H1 (cell line): Measurements from ENCODE around the gene KCNC1. TPM values are rescaled to one million over a fixed set of nuclear protein-coding genes. Genes with fewer than 3 reads are reported as not detected.

Source experiments
- CEBPB ChIP-seq: IDR thresholded peaks from 2 replicates; pipeline ENCODE4 v1.6.1; 2012; ENCODE audit warnings: low read depth, low read length
- GABPA ChIP-seq: IDR thresholded peaks from 2 replicates; pipeline ENCODE4 v1.6.1; 2011; ENCODE audit warnings: mild to moderate bottlenecking, low read length, moderate library complexity, borderline replicate concordance; ENCODE audit not compliant: insufficient read depth
- GTF2F1 ChIP-seq: IDR thresholded peaks from 2 replicates; pipeline ENCODE4 v1.6.1; 2012; ENCODE audit warnings: low read depth, low read length, improper control_type of control experiment, borderline replicate concordance
- HDAC2 ChIP-seq, 2 experiments: fragments of 300-600 bp in 1 of 2; sonication (generic) in 1 of 2; IDR thresholded peaks; 2 replicates each; pipeline ENCODE4 v1.6.1; 2011 to 2012; ENCODE audit warnings: low read depth in 2 of 2, low read length in 2 of 2, mild to moderate bottlenecking in 2 of 2, moderate library complexity in 2 of 2, borderline replicate concordance in 1 of 2, inconsistent platforms in 1 of 2
- NANOG ChIP-seq: IDR thresholded peaks from 2 replicates; pipeline ENCODE4 v1.6.1; 2011; ENCODE audit warnings: low read length, low read depth, mild to moderate bottlenecking, inconsistent platforms; ENCODE audit not compliant: insufficient read depth, poor library complexity, severe bottlenecking
- PHF8 ChIP-seq: fragments of 200-600 bp; sonication (generic); conservative IDR thresholded peaks from 2 replicates; pipeline ENCODE4 v1.7.1; 2012; ENCODE audit warnings: low read depth, mild to moderate bottlenecking, inconsistent platforms, low read length, moderate library complexity
- RAD21 ChIP-seq, 2 experiments: IDR thresholded peaks in 1 of 2; conservative IDR thresholded peaks in 1 of 2; 2 replicates each; pipeline ENCODE4 v1.6.1; 2011; ENCODE audit warnings: low read depth in 2 of 2, low read length in 2 of 2, improper control_type of control experiment in 1 of 2, inconsistent platforms in 1 of 2, mild to moderate bottlenecking in 1 of 2, moderate library complexity in 1 of 2
- RFX5 ChIP-seq: IDR thresholded peaks from 2 replicates; pipeline ENCODE4 v1.6.1; 2011; ENCODE audit warnings: low read depth, low read length, improper control_type of control experiment, borderline replicate concordance
- SP4 ChIP-seq: IDR thresholded peaks from 2 replicates; pipeline ENCODE4 v1.6.1; 2012; ENCODE audit warnings: low read length, inconsistent platforms
- TBP ChIP-seq: IDR thresholded peaks from 2 replicates; pipeline ENCODE4 v1.6.1; 2011; ENCODE audit warnings: low read depth, low read length, improper control_type of control experiment
- polyA plus RNA-seq, 7 experiments: library from polyadenylated mRNA; depleted of rRNA in 3 of 7; stranded (reverse) in 5 of 7; unstranded in 2 of 7; fragments of >200 nt in 5 of 7; fragments of 200-250 nt in 2 of 7; gene quantifications; 1 replicate in 5 of 7; 2 replicates in 1 of 7; 4 replicates in 1 of 7; pipeline versions ENCODE4 v1.2.1 to v1.2.3, GENCODE V29; 2011 to 2013; ENCODE audit warnings: missing spikeins in 2 of 7, mixed read lengths in 2 of 7
- total RNA-seq: library from RNA; stranded (reverse); fragmentation: NEBNext Ultra II Directional; extraction: Animal tissue kit (Norgen Biotek cat#: 25700); gene quantifications from 2 replicates; pipeline ENCODE4 v1.2.1, GENCODE V29; 2021
- TF ChIP-seq, protein P1 (sequence below): fragments of 300-600 bp; sonication (generic); IDR thresholded peaks from 2 replicates; pipeline ENCODE4 v1.7.1; 2012; ENCODE audit warnings: low read length, moderate library complexity, mild to moderate bottlenecking, inconsistent platforms; ENCODE audit not compliant: insufficient replicate concordance

KCNC1 gene
- total and polyA plus RNA-seq, 2 of the 8 experiments (the other 6 are each of a cell fraction or from before 2014, with no cell fraction given) = 0.11 to 0.26 TPM

- TF ChIP-seq, protein P1, sequence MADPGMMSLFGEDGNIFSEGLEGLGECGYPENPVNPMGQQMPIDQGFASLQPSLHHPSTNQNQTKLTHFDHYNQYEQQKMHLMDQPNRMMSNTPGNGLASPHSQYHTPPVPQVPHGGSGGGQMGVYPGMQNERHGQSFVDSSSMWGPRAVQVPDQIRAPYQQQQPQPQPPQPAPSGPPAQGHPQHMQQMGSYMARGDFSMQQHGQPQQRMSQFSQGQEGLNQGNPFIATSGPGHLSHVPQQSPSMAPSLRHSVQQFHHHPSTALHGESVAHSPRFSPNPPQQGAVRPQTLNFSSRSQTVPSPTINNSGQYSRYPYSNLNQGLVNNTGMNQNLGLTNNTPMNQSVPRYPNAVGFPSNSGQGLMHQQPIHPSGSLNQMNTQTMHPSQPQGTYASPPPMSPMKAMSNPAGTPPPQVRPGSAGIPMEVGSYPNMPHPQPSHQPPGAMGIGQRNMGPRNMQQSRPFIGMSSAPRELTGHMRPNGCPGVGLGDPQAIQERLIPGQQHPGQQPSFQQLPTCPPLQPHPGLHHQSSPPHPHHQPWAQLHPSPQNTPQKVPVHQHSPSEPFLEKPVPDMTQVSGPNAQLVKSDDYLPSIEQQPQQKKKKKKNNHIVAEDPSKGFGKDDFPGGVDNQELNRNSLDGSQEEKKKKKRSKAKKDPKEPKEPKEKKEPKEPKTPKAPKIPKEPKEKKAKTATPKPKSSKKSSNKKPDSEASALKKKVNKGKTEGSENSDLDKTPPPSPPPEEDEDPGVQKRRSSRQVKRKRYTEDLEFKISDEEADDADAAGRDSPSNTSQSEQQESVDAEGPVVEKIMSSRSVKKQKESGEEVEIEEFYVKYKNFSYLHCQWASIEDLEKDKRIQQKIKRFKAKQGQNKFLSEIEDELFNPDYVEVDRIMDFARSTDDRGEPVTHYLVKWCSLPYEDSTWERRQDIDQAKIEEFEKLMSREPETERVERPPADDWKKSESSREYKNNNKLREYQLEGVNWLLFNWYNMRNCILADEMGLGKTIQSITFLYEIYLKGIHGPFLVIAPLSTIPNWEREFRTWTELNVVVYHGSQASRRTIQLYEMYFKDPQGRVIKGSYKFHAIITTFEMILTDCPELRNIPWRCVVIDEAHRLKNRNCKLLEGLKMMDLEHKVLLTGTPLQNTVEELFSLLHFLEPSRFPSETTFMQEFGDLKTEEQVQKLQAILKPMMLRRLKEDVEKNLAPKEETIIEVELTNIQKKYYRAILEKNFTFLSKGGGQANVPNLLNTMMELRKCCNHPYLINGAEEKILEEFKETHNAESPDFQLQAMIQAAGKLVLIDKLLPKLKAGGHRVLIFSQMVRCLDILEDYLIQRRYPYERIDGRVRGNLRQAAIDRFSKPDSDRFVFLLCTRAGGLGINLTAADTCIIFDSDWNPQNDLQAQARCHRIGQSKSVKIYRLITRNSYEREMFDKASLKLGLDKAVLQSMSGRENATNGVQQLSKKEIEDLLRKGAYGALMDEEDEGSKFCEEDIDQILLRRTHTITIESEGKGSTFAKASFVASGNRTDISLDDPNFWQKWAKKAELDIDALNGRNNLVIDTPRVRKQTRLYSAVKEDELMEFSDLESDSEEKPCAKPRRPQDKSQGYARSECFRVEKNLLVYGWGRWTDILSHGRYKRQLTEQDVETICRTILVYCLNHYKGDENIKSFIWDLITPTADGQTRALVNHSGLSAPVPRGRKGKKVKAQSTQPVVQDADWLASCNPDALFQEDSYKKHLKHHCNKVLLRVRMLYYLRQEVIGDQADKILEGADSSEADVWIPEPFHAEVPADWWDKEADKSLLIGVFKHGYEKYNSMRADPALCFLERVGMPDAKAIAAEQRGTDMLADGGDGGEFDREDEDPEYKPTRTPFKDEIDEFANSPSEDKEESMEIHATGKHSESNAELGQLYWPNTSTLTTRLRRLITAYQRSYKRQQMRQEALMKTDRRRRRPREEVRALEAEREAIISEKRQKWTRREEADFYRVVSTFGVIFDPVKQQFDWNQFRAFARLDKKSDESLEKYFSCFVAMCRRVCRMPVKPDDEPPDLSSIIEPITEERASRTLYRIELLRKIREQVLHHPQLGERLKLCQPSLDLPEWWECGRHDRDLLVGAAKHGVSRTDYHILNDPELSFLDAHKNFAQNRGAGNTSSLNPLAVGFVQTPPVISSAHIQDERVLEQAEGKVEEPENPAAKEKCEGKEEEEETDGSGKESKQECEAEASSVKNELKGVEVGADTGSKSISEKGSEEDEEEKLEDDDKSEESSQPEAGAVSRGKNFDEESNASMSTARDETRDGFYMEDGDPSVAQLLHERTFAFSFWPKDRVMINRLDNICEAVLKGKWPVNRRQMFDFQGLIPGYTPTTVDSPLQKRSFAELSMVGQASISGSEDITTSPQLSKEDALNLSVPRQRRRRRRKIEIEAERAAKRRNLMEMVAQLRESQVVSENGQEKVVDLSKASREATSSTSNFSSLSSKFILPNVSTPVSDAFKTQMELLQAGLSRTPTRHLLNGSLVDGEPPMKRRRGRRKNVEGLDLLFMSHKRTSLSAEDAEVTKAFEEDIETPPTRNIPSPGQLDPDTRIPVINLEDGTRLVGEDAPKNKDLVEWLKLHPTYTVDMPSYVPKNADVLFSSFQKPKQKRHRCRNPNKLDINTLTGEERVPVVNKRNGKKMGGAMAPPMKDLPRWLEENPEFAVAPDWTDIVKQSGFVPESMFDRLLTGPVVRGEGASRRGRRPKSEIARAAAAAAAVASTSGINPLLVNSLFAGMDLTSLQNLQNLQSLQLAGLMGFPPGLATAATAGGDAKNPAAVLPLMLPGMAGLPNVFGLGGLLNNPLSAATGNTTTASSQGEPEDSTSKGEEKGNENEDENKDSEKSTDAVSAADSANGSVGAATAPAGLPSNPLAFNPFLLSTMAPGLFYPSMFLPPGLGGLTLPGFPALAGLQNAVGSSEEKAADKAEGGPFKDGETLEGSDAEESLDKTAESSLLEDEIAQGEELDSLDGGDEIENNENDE = no peak
- TF ChIP-seq NANOG = no peak
- no peak for TF ChIP-seq HDAC2 (IDR thresholded peaks at IDR 0.05; ENCODE audit: borderline replicate concordance in 1 of 2, low read depth in 2 of 2, low read length in 2 of 2)
- TF ChIP-seq TBP = no peak
- no peak for TF ChIP-seq GABPA
- no peak for TF ChIP-seq SP4
- no peak for TF ChIP-seq RFX5
- no peak for TF ChIP-seq RAD21 (IDR thresholded peaks at IDR 0.05 in 1 of 2, conservative IDR thresholded peaks at IDR 0.05 in 1 of 2; ENCODE audit: low read depth in 2 of 2, low read length in 2 of 2)
- TF ChIP-seq PHF8 = no peak
- TF ChIP-seq GTF2F1 = no peak
- TF ChIP-seq CEBPB = no peak
These were observed 26.8 kb upstream of the KCNC1 start (continued) for GRCh38 chr11:17707830-17708229.
